ENCODE results near the gene SUN1.

SUN1 gene

GRCh38 chr7:880450-880849 lies 48.2 kb downstream of the SUN1 start:
- no peak for DNase-seq

GRCh38 chr7:881441-882234 lies 49.4 kb downstream of the SUN1 start:
- no peak for DNase-seq

- no peak for DNase-seq
Measured at GRCh38 chr7:882336-883035, 50.2 kb downstream of the SUN1 start.

GRCh38 chr7:883055-884021 lies 51.1 kb downstream of the SUN1 start:
- DNase-seq = no peak

- DNase-seq = no peak
Measured at GRCh38 chr7:884191-885003, 52.1 kb downstream of the SUN1 start.

GRCh38 chr7:885261-885892 lies 53.1 kb downstream of the SUN1 start:
- DNase-seq = no peak

- no peak for DNase-seq
Measured at GRCh38 chr7:885893-886625, 53.8 kb downstream of the SUN1 start.

- no peak for DNase-seq
Measured at GRCh38 chr7:886626-887487, 54.6 kb downstream of the SUN1 start.

- no peak for DNase-seq
Measured at GRCh38 chr7:887488-887820, 55.2 kb downstream of the SUN1 start.

- DNase-seq = no peak
Measured at GRCh38 chr7:888081-889024, 56.1 kb downstream of the SUN1 start.

- DNase-seq = no peak
Measured at GRCh38 chr7:889025-889390, 56.7 kb downstream of the SUN1 start.

GRCh38 chr7:889391-889790 lies 57.1 kb downstream of the SUN1 start:
- DNase-seq = no peak

- no peak for DNase-seq
Measured at GRCh38 chr7:890868-891267, 58.6 kb downstream of the SUN1 start.

GRCh38 chr7:891291-891690 lies 59.0 kb downstream of the SUN1 start:
- DNase-seq = no peak

- DNase-seq = no peak
Measured at GRCh38 chr7:891805-892204, 59.5 kb downstream of the SUN1 start.

GRCh38 chr7:892648-893593 lies 60.6 kb downstream of the SUN1 start:
- DNase-seq = no peak

- no peak for DNase-seq
Measured at GRCh38 chr7:893686-894085, 61.4 kb downstream of the SUN1 start.
